ENCODE measurements around the gene BCAP31. TPM values are rescaled to one million over a fixed set of nuclear protein-coding genes. Genes with fewer than 3 reads are reported as not detected.
"Not testable (repeated sequence)": the region's sequence is repeated elsewhere in the genome, so short reads cannot be mapped to it uniquely, and the experiment has no call there.

BCAP31 gene
- total RNA-seq, 1 donor from 2014 or later: 126 TPM

GRCh38 chrX:153696100-153696499 lies 28.1 kb downstream of the BCAP31 start:
- Histone ChIP-seq H3K4me3 (no peak overlapping the region), H3K27me3 (no peaks in the 10 kb centered on the region), H3K9me3 (no peaks in the 10 kb centered on the region), H3K27ac (no peak overlapping the region), H3K36me3 (no peaks in the 10 kb centered on the region), H3K4me1 (no peaks in the 10 kb centered on the region)
- intact Hi-C loops (cut with DNase I): no loop called here
- TF ChIP-seq CTCF (IDR thresholded peaks at IDR 0.05) (no peak), POLR2A (IDR thresholded peaks at IDR 0.05) (no peak), POLR2AphosphoS5 (IDR thresholded peaks at IDR 0.05; ENCODE audit: insufficient read depth in 1 of 2, low read depth in 1 of 2) (no peak)
- no peak for DNase-seq (ENCODE audit: extremely low spot score in 2 of 2)

GRCh38 chrX:153694687-153695270 lies 29.4 kb downstream of the BCAP31 start:
- H3K27ac ChIP-seq: no peak overlapping the region
- peaks cover 5% of the 10 kb centered on the region for H3K4me1 ChIP-seq
- H3K9me3 ChIP-seq: no peaks in the 10 kb centered on the region
- TF ChIP-seq CTCF (IDR thresholded peaks at IDR 0.05): no peak
- no peak for TF ChIP-seq POLR2A (IDR thresholded peaks at IDR 0.05)
- TF ChIP-seq POLR2AphosphoS5 (IDR thresholded peaks at IDR 0.05; ENCODE audit: insufficient read depth in 1 of 2, low read depth in 1 of 2): no peak
- H3K36me3 ChIP-seq: no peaks in the 10 kb centered on the region
- H3K27me3 ChIP-seq: no peaks in the 10 kb centered on the region
- no peak for DNase-seq (ENCODE audit: extremely low spot score in 2 of 2)
- intact Hi-C loops (cut with DNase I): no loop called here
- no peak overlapping the region for H3K4me3 ChIP-seq

- H3K36me3 ChIP-seq; H3K27me3 ChIP-seq; H3K4me1 ChIP-seq; H3K4me3 ChIP-seq; DNase-seq (ENCODE audit: extremely low spot score in 2 of 2); intact Hi-C loops (cut with DNase I); H3K27ac ChIP-seq; H3K9me3 ChIP-seq: not testable (repeated sequence)
Measured at GRCh38 chrX:153694256-153694655, 29.9 kb downstream of the BCAP31 start.

- intact Hi-C loops (cut with DNase I): no loop called here
- no peak for DNase-seq (ENCODE audit: extremely low spot score in 2 of 2)
- Histone ChIP-seq H3K4me1 (peaks cover 8% of the 10 kb centered on the region), H3K27me3 (no peaks in the 10 kb centered on the region), H3K9me3 (no peaks in the 10 kb centered on the region), H3K4me3 (no peak overlapping the region), H3K36me3 (no peaks in the 10 kb centered on the region), H3K27ac (no peak overlapping the region)
- TF ChIP-seq CTCF (IDR thresholded peaks at IDR 0.05): no peak
- TF ChIP-seq POLR2A (IDR thresholded peaks at IDR 0.05): no peak
- no peak for TF ChIP-seq POLR2AphosphoS5 (IDR thresholded peaks at IDR 0.05; ENCODE audit: insufficient read depth in 1 of 2, low read depth in 1 of 2)
Measured at GRCh38 chrX:153693216-153694086, 30.7 kb downstream of the BCAP31 start.

GRCh38 chrX:153692611-153693156 lies 31.5 kb downstream of the BCAP31 start:
- no peak overlapping the region for H3K4me3 ChIP-seq
- peaks cover 8% of the 10 kb centered on the region for H3K4me1 ChIP-seq
- no peaks in the 10 kb centered on the region for H3K9me3 ChIP-seq
- no peak for TF ChIP-seq POLR2A (IDR thresholded peaks at IDR 0.05)
- TF ChIP-seq POLR2AphosphoS5 (IDR thresholded peaks at IDR 0.05; ENCODE audit: insufficient read depth in 1 of 2, low read depth in 1 of 2): no peak
- TF ChIP-seq CTCF (IDR thresholded peaks at IDR 0.05): no peak
- H3K36me3 ChIP-seq: no peaks in the 10 kb centered on the region
- H3K27me3 ChIP-seq: no peaks in the 10 kb centered on the region
- no peak for DNase-seq (ENCODE audit: extremely low spot score in 2 of 2)
- intact Hi-C loops (cut with DNase I): no loop called here
- H3K27ac ChIP-seq: no peak overlapping the region

Measured in vagina (tissue), 2 donors.